PFSK-1 (cell line): ENCODE measurements around the gene DNAJC6.

ENCODE experiments used
- FOXP2 ChIP-seq: optimal IDR thresholded peaks from 2 replicates; pipeline ENCODE3; 2011; ENCODE audit warnings: borderline replicate concordance, control low read depth, inconsistent platforms; ENCODE audit not compliant: insufficient read depth; ENCODE audit errors: extremely low read length, extremely low read depth
- POLR2AphosphoS5 ChIP-seq: IDR thresholded peaks from 2 replicates; pipeline ENCODE4 v1.6.1; 2012; ENCODE audit warnings: low read depth, mild to moderate bottlenecking, control low read depth, low read length, moderate library complexity
- REST ChIP-seq, 2 experiments: IDR thresholded peaks; 2 replicates each; pipeline versions ENCODE4 v1.6.1 to v1.8.0; 2011 to 2012; ENCODE audit warnings: low read depth in 2 of 2, low read length in 2 of 2, control low read depth in 1 of 2, inconsistent platforms in 1 of 2, mild to moderate bottlenecking in 1 of 2, moderate library complexity in 1 of 2; ENCODE audit not compliant: insufficient read depth in 1 of 2
- SIN3A ChIP-seq: IDR thresholded peaks from 2 replicates; pipeline ENCODE4 v1.6.1; 2012; ENCODE audit warnings: mild to moderate bottlenecking, low read length, moderate library complexity, borderline replicate concordance; ENCODE audit not compliant: insufficient read depth
- TAF1 ChIP-seq: IDR thresholded peaks from 2 replicates; pipeline ENCODE4 v1.6.1; 2012; ENCODE audit warnings: low read length, control low read depth, borderline replicate concordance; ENCODE audit not compliant: insufficient read depth

The DNAJC6 gene

GRCh38 chr1:65404941-65405340 lies 95.6 kb downstream of the DNAJC6 start:
- TF ChIP-seq REST (IDR thresholded peaks at IDR 0.05; ENCODE audit: insufficient read depth in 1 of 2, low read depth in 2 of 2, low read length in 2 of 2): no peak
- TF ChIP-seq TAF1: no peak

GRCh38 chr1:65407877-65408276 lies 98.5 kb downstream of the DNAJC6 start:
- TF ChIP-seq REST (IDR thresholded peaks at IDR 0.05; ENCODE audit: insufficient read depth in 1 of 2, low read depth in 2 of 2, low read length in 2 of 2) (no peak), TAF1 (no peak), POLR2AphosphoS5 (no peak), SIN3A (no peak), FOXP2 (no peak)

- TF ChIP-seq SIN3A: no peak
- no peak for TF ChIP-seq POLR2AphosphoS5
These were observed 100.0 kb downstream of the DNAJC6 start for GRCh38 chr1:65409314-65409713.

DNA sequence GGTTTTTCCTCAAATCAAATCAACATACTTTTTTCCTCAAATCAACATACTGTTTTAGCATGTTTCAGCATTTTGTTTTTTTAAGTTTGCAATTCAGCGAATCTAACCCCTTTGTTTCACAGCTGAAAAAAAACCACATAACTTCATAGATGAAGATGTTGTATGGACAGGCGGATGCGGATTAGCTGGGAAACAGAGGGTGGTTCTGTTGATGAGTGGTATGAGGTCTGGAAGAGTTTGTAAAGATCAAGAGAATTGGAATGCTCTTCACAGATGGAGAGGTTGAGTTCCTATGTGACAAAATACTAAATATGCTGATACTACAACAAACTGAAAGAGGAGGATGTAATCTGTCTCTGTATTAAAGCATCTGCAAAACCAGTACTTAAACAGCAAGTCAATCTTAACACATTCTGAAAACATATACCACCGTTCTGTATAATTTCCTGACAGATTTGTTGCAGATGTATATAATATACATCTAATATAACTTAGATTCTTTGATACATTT lies 100.5 kb downstream of the DNAJC6 start:
- TF ChIP-seq POLR2AphosphoS5 (no peak), TAF1 (no peak), FOXP2 (no peak), REST (IDR thresholded peaks at IDR 0.05; ENCODE audit: insufficient read depth in 1 of 2, low read depth in 2 of 2, low read length in 2 of 2) (no peak), SIN3A (no peak)

- TF ChIP-seq REST (IDR thresholded peaks at IDR 0.05; ENCODE audit: insufficient read depth in 1 of 2, low read depth in 2 of 2, low read length in 2 of 2): no peak
- no peak for TF ChIP-seq SIN3A
- TF ChIP-seq TAF1: no peak
- no peak for TF ChIP-seq FOXP2
- no peak for TF ChIP-seq POLR2AphosphoS5
These were observed 103.1 kb downstream of the DNAJC6 start for GRCh38 chr1:65412256-65412983.
